ENCODE results near the gene SLC1A7.

DNA sequence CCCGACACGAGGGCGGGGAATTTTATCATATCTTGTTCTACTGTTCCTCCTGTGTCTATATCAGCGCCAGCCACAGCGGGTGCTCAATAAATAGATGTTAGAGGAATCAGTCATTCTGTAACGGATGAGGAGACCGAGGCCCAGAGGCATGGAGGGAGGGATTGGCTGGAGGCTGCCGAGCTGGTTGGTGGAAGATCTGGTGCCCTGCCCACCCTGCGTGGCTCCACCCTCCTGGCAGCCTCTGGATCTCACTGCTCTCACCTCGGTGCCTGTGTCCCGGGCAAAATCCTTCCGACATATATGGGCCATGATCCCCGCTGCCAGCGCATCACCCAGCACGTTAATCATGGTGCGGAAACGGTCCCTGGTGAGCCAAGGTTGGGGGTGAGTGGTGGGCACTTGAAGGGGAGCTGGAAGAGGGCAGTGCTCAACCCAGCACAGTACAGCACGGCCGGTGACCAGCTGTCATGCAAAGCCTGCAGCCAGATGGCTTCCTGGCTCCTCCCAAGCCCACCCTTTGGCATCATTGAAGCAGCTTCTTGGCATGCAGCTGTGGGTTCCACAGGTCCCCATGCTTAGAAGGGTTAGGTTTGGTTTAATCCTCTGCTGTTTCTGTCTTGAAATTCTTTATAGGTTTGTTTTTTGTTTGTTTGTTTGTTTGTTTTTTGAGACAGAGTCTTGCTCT, 53.7 kb downstream of the SLC1A7 start:
- TF ChIP-seq CTCF (IDR thresholded peaks at IDR 0.05) = no peak
- TF ChIP-seq POLR2A (IDR thresholded peaks at IDR 0.05) = no peak

Measured in uterus (tissue), 2 donors.